ENCODE measurements around the gene USH2A.

- no peak for TF ChIP-seq CTCF (IDR thresholded peaks at IDR 0.05; ENCODE audit: insufficient read depth, low read length, poor library complexity, severe bottlenecking)
- no peak for TF ChIP-seq EZH2phosphoT487 (conservative IDR thresholded peaks at IDR 0.05; ENCODE audit: low read length)
These were observed 430.6 kb downstream of the USH2A start for GRCh38 chr1:215992620-215993019.

Data from SU-DHL-6 (cell line).